Measurements from ENCODE around the gene FST. TPM values are rescaled to one million over a fixed set of nuclear protein-coding genes. Genes with fewer than 3 reads are reported as not detected.

The FST gene
- total and polyA plus RNA-seq, 2 of the 13 experiments (the other 11 are each of a cell fraction or from before 2014, with no cell fraction given): 38.6 to 136 TPM

DNA sequence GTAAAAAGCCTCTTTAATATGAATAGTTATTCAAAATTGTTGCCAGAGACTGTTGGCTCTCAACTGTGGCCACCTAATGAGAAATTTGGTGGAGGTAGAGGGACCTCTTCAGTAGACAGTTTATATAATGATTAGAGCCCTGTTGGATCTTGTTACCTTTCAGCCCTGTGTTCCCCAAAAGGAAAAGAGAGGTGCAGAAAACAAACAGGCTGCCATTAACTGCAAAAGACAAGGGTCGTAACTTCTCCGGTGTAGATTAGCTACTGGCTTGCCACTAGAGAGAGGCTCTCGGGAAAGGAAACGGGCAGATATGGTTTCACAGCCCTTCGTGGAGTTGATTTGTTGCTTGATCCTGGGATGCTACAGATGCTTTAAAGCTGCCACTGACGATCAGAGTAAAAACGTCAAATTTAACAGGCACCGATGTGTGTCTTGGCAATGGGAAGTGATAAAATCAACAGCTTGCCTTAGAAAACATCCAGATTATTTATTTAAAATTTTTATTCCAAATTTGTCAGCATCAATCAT is 7.8 kb downstream of the FST start (continued):
- TF ChIP-seq ZNF501 (CRISPR knock-in tag; IDR thresholded peaks at IDR 0.05) (no peak), CHD2 (IDR thresholded peaks at IDR 0.05; ENCODE audit: low read depth, low read length) (no peak), KMT2A (CRISPR knock-in tag; IDR thresholded peaks at IDR 0.05) (no peak), ZNF615 (CRISPR knock-in tag; IDR thresholded peaks at IDR 0.05; ENCODE audit: borderline replicate concordance) (no peak), ZBTB7A (CRISPR knock-in tag; IDR thresholded peaks at IDR 0.05) (no peak)
- TF ChIP-seq, protein P1, sequence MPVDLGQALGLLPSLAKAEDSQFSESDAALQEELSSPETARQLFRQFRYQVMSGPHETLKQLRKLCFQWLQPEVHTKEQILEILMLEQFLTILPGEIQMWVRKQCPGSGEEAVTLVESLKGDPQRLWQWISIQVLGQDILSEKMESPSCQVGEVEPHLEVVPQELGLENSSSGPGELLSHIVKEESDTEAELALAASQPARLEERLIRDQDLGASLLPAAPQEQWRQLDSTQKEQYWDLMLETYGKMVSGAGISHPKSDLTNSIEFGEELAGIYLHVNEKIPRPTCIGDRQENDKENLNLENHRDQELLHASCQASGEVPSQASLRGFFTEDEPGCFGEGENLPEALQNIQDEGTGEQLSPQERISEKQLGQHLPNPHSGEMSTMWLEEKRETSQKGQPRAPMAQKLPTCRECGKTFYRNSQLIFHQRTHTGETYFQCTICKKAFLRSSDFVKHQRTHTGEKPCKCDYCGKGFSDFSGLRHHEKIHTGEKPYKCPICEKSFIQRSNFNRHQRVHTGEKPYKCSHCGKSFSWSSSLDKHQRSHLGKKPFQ (CRISPR knock-in tag; IDR thresholded peaks at IDR 0.05; ENCODE audit: insufficient replicate concordance): no peak

DNA sequence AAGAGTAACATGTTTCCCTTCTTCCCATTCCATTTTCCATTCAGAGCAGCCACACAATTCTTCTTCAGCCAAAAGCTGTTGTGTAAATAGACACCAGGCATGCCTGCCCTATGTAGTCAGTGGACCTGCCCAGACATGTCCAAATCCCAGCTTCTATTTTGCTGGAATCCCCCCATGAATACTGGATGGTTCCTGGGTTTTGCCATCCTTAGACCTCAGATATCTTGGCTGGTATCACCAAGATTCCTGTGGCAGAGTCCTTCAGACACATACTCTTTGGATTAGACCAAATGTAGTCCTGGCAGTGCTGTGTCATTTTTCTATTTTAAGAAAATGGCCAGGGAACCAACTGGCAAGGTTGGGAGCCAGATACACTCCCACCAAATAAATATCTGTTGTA is 10.3 kb downstream of the FST start:
- ChIA-PET CTCF (ENCODE audit: low intra/inter-chr PET ratio, low total read pairs) (no interaction called here), POLR2A (interaction anchor here (1.0 kb wide), 1 partner anchor 14 kb away, joined by 4 read pairs; no protein-coding TSS in a partner anchor)
- peak overlapping the region; percentile 88 for H2AFZ ChIP-seq (ENCODE audit: low read length)
- peaks cover 15% of the 10 kb centered on the region for H3K4me1 ChIP-seq (ENCODE audit: insufficient read depth, low read length)
- peak overlapping the region; percentile 48 for H3K27ac ChIP-seq (ENCODE audit: extremely low read length, insufficient read depth, low read length)
- H3K9ac ChIP-seq (ENCODE audit: insufficient read depth, low read depth, low read length): no peak overlapping the region
- no peak overlapping the region for H3K4me3 ChIP-seq (replicated peaks in 1 of 3; ENCODE audit: insufficient read depth in 1 of 3, low read depth in 2 of 3, low read length in 3 of 3)
- intact Hi-C loops (cut with micrococcal nuclease; ENCODE audit: unreplicated experiment): no loop called here
- ATAC-seq (peak; percentile 22; the same call in 2 of the 3 replicates), FAIRE-seq (peak; percentile 61), DNase-seq (ENCODE audit: low spot score) (peak; percentile 54)
- H4K20me1 ChIP-seq (ENCODE audit: insufficient read depth, low read length): no peaks in the 10 kb centered on the region
- no peak overlapping the region for H3K4me2 ChIP-seq (ENCODE audit: low read depth, low read length)
- no peaks in the 10 kb centered on the region for H3K79me2 ChIP-seq (ENCODE audit: insufficient read depth, low read length)
- in situ Hi-C loops (cut with HindIII; ENCODE audit: extremely low pct_ligation_motif_present, low pct_unique_long_range_greater_than_20kb): no loop called here
- no TSS peak for BruUV-seq (replicated peaks)
- H3K36me3 ChIP-seq (replicated peaks in 1 of 2; ENCODE audit: control insufficient read depth in 1 of 2, insufficient read depth in 2 of 2, low read length in 2 of 2): peaks cover under 1% of the 10 kb centered on the region in 2 experiments; a peak in 3 of 5 replicates
- 0 out of 5 replicates have a peak, but pooled peaks cover 0 to 6% of the 10 kb centered on the region in 2 experiments for H3K27me3 ChIP-seq (ENCODE audit: control insufficient read depth in 1 of 2, insufficient read depth in 2 of 2, low read length in 2 of 2)
- 0 out of 2 replicates have a peak, but pooled peaks cover 3% of the 10 kb centered on the region for H3K9me3 ChIP-seq (ENCODE audit: low read length)
- 0 out of 2 replicates have a peak, but pooled peaks have one; percentile 46 for TF ChIP-seq MED1 (CRISPR knock-in tag; IDR thresholded peaks at IDR 0.05)
- 0 out of 4 replicates have a peak, but pooled peaks of 1 of the 2 experiments have one; percentile 21 for TF ChIP-seq KLF16 (CRISPR knock-in tag; IDR thresholded peaks at IDR 0.05)
- no peak for TF ChIP-seq NR2F2 (IDR thresholded peaks at IDR 0.05; ENCODE audit: borderline replicate concordance, low read depth)
- no peak for TF ChIP-seq ZFX (CRISPR knock-in tag; IDR thresholded peaks at IDR 0.05; ENCODE audit: low read depth)
- TF ChIP-seq FOXA1 (IDR thresholded peaks at IDR 0.05): no peak
- peak; percentile 60 for TF ChIP-seq FOXA1 (CRISPR knock-in tag; IDR thresholded peaks at IDR 0.05)
- TF ChIP-seq GATAD2A (CRISPR knock-in tag; IDR thresholded peaks at IDR 0.05): 0 out of 2 replicates have a peak, but pooled peaks have one; percentile 31
- TF ChIP-seq, protein P2, sequence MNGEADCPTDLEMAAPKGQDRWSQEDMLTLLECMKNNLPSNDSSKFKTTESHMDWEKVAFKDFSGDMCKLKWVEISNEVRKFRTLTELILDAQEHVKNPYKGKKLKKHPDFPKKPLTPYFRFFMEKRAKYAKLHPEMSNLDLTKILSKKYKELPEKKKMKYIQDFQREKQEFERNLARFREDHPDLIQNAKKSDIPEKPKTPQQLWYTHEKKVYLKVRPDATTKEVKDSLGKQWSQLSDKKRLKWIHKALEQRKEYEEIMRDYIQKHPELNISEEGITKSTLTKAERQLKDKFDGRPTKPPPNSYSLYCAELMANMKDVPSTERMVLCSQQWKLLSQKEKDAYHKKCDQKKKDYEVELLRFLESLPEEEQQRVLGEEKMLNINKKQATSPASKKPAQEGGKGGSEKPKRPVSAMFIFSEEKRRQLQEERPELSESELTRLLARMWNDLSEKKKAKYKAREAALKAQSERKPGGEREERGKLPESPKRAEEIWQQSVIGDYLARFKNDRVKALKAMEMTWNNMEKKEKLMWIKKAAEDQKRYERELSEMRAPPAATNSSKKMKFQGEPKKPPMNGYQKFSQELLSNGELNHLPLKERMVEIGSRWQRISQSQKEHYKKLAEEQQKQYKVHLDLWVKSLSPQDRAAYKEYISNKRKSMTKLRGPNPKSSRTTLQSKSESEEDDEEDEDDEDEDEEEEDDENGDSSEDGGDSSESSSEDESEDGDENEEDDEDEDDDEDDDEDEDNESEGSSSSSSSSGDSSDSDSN (CRISPR knock-in tag; IDR thresholded peaks at IDR 0.05): no peak
- TF ChIP-seq, protein P3, sequence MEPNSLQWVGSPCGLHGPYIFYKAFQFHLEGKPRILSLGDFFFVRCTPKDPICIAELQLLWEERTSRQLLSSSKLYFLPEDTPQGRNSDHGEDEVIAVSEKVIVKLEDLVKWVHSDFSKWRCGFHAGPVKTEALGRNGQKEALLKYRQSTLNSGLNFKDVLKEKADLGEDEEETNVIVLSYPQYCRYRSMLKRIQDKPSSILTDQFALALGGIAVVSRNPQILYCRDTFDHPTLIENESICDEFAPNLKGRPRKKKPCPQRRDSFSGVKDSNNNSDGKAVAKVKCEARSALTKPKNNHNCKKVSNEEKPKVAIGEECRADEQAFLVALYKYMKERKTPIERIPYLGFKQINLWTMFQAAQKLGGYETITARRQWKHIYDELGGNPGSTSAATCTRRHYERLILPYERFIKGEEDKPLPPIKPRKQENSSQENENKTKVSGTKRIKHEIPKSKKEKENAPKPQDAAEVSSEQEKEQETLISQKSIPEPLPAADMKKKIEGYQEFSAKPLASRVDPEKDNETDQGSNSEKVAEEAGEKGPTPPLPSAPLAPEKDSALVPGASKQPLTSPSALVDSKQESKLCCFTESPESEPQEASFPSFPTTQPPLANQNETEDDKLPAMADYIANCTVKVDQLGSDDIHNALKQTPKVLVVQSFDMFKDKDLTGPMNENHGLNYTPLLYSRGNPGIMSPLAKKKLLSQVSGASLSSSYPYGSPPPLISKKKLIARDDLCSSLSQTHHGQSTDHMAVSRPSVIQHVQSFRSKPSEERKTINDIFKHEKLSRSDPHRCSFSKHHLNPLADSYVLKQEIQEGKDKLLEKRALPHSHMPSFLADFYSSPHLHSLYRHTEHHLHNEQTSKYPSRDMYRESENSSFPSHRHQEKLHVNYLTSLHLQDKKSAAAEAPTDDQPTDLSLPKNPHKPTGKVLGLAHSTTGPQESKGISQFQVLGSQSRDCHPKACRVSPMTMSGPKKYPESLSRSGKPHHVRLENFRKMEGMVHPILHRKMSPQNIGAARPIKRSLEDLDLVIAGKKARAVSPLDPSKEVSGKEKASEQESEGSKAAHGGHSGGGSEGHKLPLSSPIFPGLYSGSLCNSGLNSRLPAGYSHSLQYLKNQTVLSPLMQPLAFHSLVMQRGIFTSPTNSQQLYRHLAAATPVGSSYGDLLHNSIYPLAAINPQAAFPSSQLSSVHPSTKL (CRISPR knock-in tag; IDR thresholded peaks at IDR 0.05): 0 out of 2 replicates have a peak, but pooled peaks have one; percentile 28
- TF ChIP-seq HDAC1 (CRISPR knock-in tag; IDR thresholded peaks at IDR 0.05): no peak
- TF ChIP-seq TEAD3 (CRISPR knock-in tag; optimal IDR thresholded peaks at IDR 0.05; ENCODE audit: borderline replicate concordance): peak; percentile 46

Measured in HepG2 (cell line).